HCT116 (cell line): ENCODE results near the gene FLNC. TPM values are rescaled to one million over a fixed set of nuclear protein-coding genes. Genes with fewer than 3 reads are reported as not detected.

Source experiments
- ATAC-seq: fragments of 200-7000 bp; cut with Tn5 transposase; 2 replicates; pipeline ENCODE4 v1.9.1; 2020; ENCODE audit warnings: mild to moderate bottlenecking, moderate library complexity
- BruUV-seq: library from RNA; stranded (reverse); fragments of 400-500 nt; replicated peaks from 2 replicates; lab custom pipeline; 2021; lab: Mats Ljungman, UMichigan
- CTCF ChIA-PET: fragments of 300-600 bp; sonication (Branson Sonifier 250); formaldehyde crosslinking; loops from one replicate; lab custom pipeline; 2021; ENCODE audit warnings: antibody characterized with exemption; lab: Charles Lee
- POLR2A ChIA-PET: fragments of 300-600, 350-600 bp; sonication (Branson Sonifier 250); formaldehyde crosslinking; loops from one replicate; lab custom pipeline; 2021; ENCODE audit warnings: antibody characterized with exemption; lab: Charles Lee
- RAD21 ChIA-PET, 2 experiments: fragments of 300-600 bp; sonication (Branson Sonifier 250); formaldehyde crosslinking; loops; one replicate each; lab custom pipeline; 2023; ENCODE audit warnings: low total read pairs in 2 of 2; ENCODE audit not compliant: uncharacterized antibody in 2 of 2, unreplicated experiment in 2 of 2, low non-redundant PET in 1 of 2; lab: Charles Lee
- DNase-seq: peaks from one replicate; pipeline ENCODE4 v3.0.0-alpha.2; 2010; ENCODE audit warnings: low read depth, low spot score
- H2AFZ ChIP-seq: fragments of 200-600 bp; shearing (Covaris generic), sonication (generic); 2 replicates; pipeline ENCODE4 v1.6.1; 2017; ENCODE audit warnings: low read depth, mixed run types, mixed read lengths, antibody characterized with exemption, low read length; ENCODE audit not compliant: poor library complexity, severe bottlenecking
- H3K27ac ChIP-seq: 2 replicates; pipeline ENCODE4 v1.5.1; 2012; ENCODE audit warnings: low read depth, low read length
- H3K27me3 ChIP-seq: fragments of 200-600 bp; sonication (generic); 2 replicates; pipeline ENCODE4 v1.6.1; 2016; ENCODE audit warnings: mixed run types, low read length, mixed read lengths; ENCODE audit not compliant: insufficient read depth
- H3K36me3 ChIP-seq, 2 experiments: fragments of 200-500 bp in 1 of 2; fragments of 200-600 bp in 1 of 2; sonication (Bioruptor generic) in 1 of 2; sonication (generic) in 1 of 2; 2 replicates each; pipeline versions ENCODE4 v1.5.1 to v1.6.1; 2014 to 2016; ENCODE audit warnings: low read length in 2 of 2, inconsistent platforms in 1 of 2, mixed read lengths in 1 of 2, mixed run types in 1 of 2; ENCODE audit not compliant: insufficient read depth in 2 of 2, control insufficient read depth in 1 of 2
- H3K4me1 ChIP-seq, 2 experiments: fragments of 200-600 bp in 1 of 2; sonication (generic) in 1 of 2; 2 replicates each; pipeline versions ENCODE4 v1.5.1 to v1.6.1; 2012 to 2017; ENCODE audit warnings: low read length in 2 of 2, inconsistent platforms in 1 of 2, mild to moderate bottlenecking in 1 of 2, mixed read lengths in 1 of 2, mixed run types in 1 of 2, moderate library complexity in 1 of 2; ENCODE audit not compliant: insufficient read depth in 2 of 2, control insufficient read depth in 1 of 2
- H3K4me2 ChIP-seq: fragments of 200-600 bp; sonication (generic); 2 replicates; pipeline ENCODE4 v1.6.1; 2017; ENCODE audit warnings: mixed run types, low read length, mixed read lengths
- H3K4me3 ChIP-seq, 2 experiments: fragments of 200-600 bp in 1 of 2; sonication (generic) in 1 of 2; replicated peaks in 1 of 2; 2 replicates each; pipeline ENCODE4 v1.5.1; 2011 to 2016; ENCODE audit warnings: low read length in 2 of 2, control low read depth in 1 of 2, low read depth in 1 of 2, mild to moderate bottlenecking in 1 of 2, mixed read lengths in 1 of 2, mixed run types in 1 of 2
- H3K79me2 ChIP-seq: fragments of 200-600 bp; sonication (generic); 2 replicates; pipeline ENCODE4 v1.6.1; 2017; ENCODE audit warnings: mild to moderate bottlenecking, mixed run types, low read length, moderate library complexity, mixed read lengths; ENCODE audit not compliant: insufficient read depth
- H3K9ac ChIP-seq: fragments of 200-600 bp; sonication (generic); 2 replicates; pipeline ENCODE4 v1.6.1; 2016; ENCODE audit warnings: low read length, mixed read lengths
- H3K9me2 ChIP-seq: fragments of 200-600 bp; sonication (generic), shearing (Covaris generic); 2 replicates; pipeline ENCODE4 v1.6.1; 2017; ENCODE audit warnings: mixed run types, mild to moderate bottlenecking, moderate library complexity; ENCODE audit not compliant: insufficient read depth
- H3K9me3 ChIP-seq, 2 experiments: fragments of 200-500 bp in 1 of 2; fragments of 200-600 bp in 1 of 2; sonication (Bioruptor generic) in 1 of 2; sonication (generic) in 1 of 2; 2 replicates each; pipeline ENCODE4 v1.6.1; 2014 to 2017; ENCODE audit warnings: low read length in 2 of 2, mixed read lengths in 2 of 2, inconsistent platforms in 1 of 2, low read depth in 1 of 2, mild to moderate bottlenecking in 1 of 2, mixed run types in 1 of 2, moderate library complexity in 1 of 2; ENCODE audit not compliant: control insufficient read depth in 1 of 2, insufficient read depth in 1 of 2
- H4K20me1 ChIP-seq: fragments of 200-600 bp; sonication (generic), shearing (Covaris generic); 2 replicates; pipeline ENCODE4 v1.6.1; 2017; ENCODE audit warnings: mixed run types, mild to moderate bottlenecking, moderate library complexity; ENCODE audit not compliant: insufficient read depth
- CBX3 ChIP-seq: IDR thresholded peaks from 2 replicates; pipeline ENCODE4 v1.6.1; 2012; ENCODE audit warnings: low read depth
- CTCF ChIP-seq, 3 experiments: fragments of 200-600 bp in 1 of 3; sonication (generic) in 1 of 3; IDR thresholded peaks in 2 of 3; conservative IDR thresholded peaks in 1 of 3; 2 replicates each; pipeline ENCODE4 v1.5.1; 2012 to 2017; ENCODE audit warnings: low read depth in 2 of 3, low read length in 2 of 3, antibody characterized with exemption in 1 of 3, borderline replicate concordance in 1 of 3, control low read depth in 1 of 3, mild to moderate bottlenecking in 1 of 3, mixed read lengths in 1 of 3, mixed run types in 1 of 3, moderate library complexity in 1 of 3; ENCODE audit not compliant: insufficient read depth in 1 of 3
- ELF1 ChIP-seq: IDR thresholded peaks from 2 replicates; pipeline ENCODE4 v1.6.1; 2012; ENCODE audit warnings: low read depth, borderline replicate concordance
- EZH2 ChIP-seq: fragments of 200-600 bp; sonication (generic); IDR thresholded peaks from 2 replicates; pipeline ENCODE4 v1.6.1; 2017; ENCODE audit warnings: antibody characterized with exemption, mixed run types
- EZH2phosphoT487 ChIP-seq: fragments of 200-600 bp; IDR thresholded peaks from 2 replicates; pipeline ENCODE4 v1.6.1; 2018; ENCODE audit warnings: antibody characterized with exemption, borderline replicate concordance
- JUND ChIP-seq: IDR thresholded peaks from 2 replicates; pipeline ENCODE4 v1.6.1; 2012
- POLR2A ChIP-seq: IDR thresholded peaks from 2 replicates; pipeline ENCODE4 v1.7.0; 2011; ENCODE audit warnings: borderline replicate concordance; ENCODE audit not compliant: insufficient read depth, insufficient read length; ENCODE audit errors: extremely low read depth
- POLR2AphosphoS5 ChIP-seq: IDR thresholded peaks from 2 replicates; pipeline ENCODE4 v1.6.1; 2011; ENCODE audit warnings: mild to moderate bottlenecking, low read depth, low read length, moderate library complexity
- SRF ChIP-seq: IDR thresholded peaks from 2 replicates; pipeline ENCODE4 v1.6.1; 2012; ENCODE audit warnings: low read depth
- TCF7L2 ChIP-seq: IDR thresholded peaks from 2 replicates; pipeline ENCODE4 v1.7.0; 2011; ENCODE audit warnings: borderline replicate concordance, inconsistent platforms; ENCODE audit not compliant: insufficient read depth, insufficient read length; ENCODE audit errors: extremely low read depth
- YY1 ChIP-seq: IDR thresholded peaks from 2 replicates; pipeline ENCODE4 v1.6.1; 2011; ENCODE audit warnings: low read length, low read depth, moderate library complexity, mild to moderate bottlenecking; ENCODE audit not compliant: insufficient replicate concordance; ENCODE audit errors: extremely low read depth
- ZNF274 ChIP-seq: fragments of 200-500 bp; sonication (Bioruptor generic); IDR thresholded peaks from 2 replicates; pipeline ENCODE4 v1.6.1; 2014; ENCODE audit warnings: mild to moderate bottlenecking, low read depth, low read length, inconsistent platforms
- intact Hi-C: fragments of 100-400 bp; cut with micrococcal nuclease; formaldehyde crosslinking; loops from 2 replicates; pipeline ENCODE4 v1.10.0; 2022
- total RNA-seq: library from RNA; stranded (reverse); gene quantifications from one replicate; pipeline ENCODE4 v1.2.1, GENCODE V29; 2021; ENCODE audit not compliant: unreplicated experiment

Gene FLNC
- total RNA-seq, 1 experiment from 2014 or later = 42.8 TPM

- no peak overlapping the region for H3K9ac ChIP-seq
- BruUV-seq = no TSS peak
- TF ChIP-seq EZH2phosphoT487 (no peak), YY1 (no peak), SRF (no peak), EZH2 (no peak), JUND (no peak), POLR2A (no peak), CTCF (IDR thresholded peaks at IDR 0.05 in 2 of 3, conservative IDR thresholded peaks at IDR 0.05 in 1 of 3; ENCODE audit: borderline replicate concordance in 1 of 3, insufficient read depth in 1 of 3, low read depth in 2 of 3, low read length in 2 of 3) (no peak), POLR2AphosphoS5 (no peak), CBX3 (no peak), ELF1 (no peak), ZNF274 (no peak), TCF7L2 (no peak)
Measured at GRCh38 chr7:128848289-128849155, 18.3 kb downstream of the FLNC start.

More at GRCh38 chr7:128848289-128849155, 18.3 kb downstream of the FLNC start:
- Histone ChIP-seq H3K4me2 (no peak overlapping the region), H3K36me3 (peaks cover 2 to 9% of the 10 kb centered on the region in 2 experiments; a peak in 1 of 4 replicates), H3K9me2 (no peaks in the 10 kb centered on the region), H3K27ac (no peak overlapping the region), H3K4me1 (no peaks in the 10 kb centered on the region), H4K20me1 (no peaks in the 10 kb centered on the region), H3K79me2 (no peaks in the 10 kb centered on the region), H2AFZ (no peak overlapping the region), H3K4me3 (no peak overlapping the region), H3K9me3 (no peaks in the 10 kb centered on the region), H3K27me3 (no peaks in the 10 kb centered on the region)
- DNase-seq = no peak
- ATAC-seq = no peak
- RAD21 ChIA-PET = no interaction called here
- CTCF ChIA-PET = no interaction called here
- intact Hi-C loops = no loop called here
- POLR2A ChIA-PET = no interaction called here
